ENCODE measurements around the gene HOXD9. TPM values are rescaled to one million over a fixed set of nuclear protein-coding genes. Genes with fewer than 3 reads are reported as not detected.
A peak's percentile ranks its signal among the peaks of the same experiment; 100 is the strongest.

The HOXD9 gene
- total RNA-seq, 1 donor from 2014 or later, result 5.7 TPM

DNA sequence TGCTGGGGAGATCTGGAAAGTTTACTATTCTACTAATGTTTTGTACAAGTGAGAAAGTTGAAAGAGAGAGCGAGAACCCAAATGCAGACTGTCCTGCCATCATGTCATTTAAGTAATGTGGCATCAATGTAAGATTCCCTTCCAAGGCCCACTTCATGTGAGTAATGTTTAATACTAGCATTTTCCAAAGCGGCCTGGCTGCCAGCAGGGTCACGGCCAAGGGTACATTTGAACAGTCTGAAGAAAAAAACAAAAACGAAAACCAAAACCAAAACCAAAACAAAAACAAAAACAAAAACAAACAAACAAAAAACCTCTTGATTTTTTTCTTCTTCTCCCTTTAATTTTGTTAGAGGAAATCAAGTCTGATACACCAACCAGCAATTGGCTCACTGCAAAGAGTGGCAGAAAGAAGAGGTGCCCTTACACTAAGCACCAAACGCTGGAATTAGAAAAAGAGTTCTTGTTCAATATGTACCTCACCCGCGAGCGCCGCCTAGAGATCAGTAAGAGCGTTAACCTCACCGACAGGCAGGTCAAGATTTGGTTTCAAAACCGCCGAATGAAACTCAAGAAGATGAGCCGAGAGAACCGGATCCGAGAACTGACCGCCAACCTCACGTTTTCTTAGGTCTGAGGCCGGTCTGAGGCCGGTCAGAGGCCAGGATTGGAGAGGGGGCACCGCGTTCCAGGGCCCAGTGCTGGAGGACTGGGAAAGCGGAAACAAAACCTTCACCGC is 3.7 kb upstream of the HOXD9 start:
- H3K36me3 ChIP-seq (ENCODE audit: control insufficient read depth in 3 of 3, insufficient read depth in 3 of 3, low read length in 3 of 3), result no peaks in the 10 kb centered on the region
- H3K9ac ChIP-seq (ENCODE audit: low read depth in 1 of 3, low read length in 3 of 3), result no peak overlapping the region
- peaks cover 13 to 16% (median 15%) of the 10 kb centered on the region in 3 donors for H3K4me1 ChIP-seq (ENCODE audit: control insufficient read depth in 3 of 3, insufficient read depth in 3 of 3, low read length in 3 of 3)
- H3K9me3 ChIP-seq (ENCODE audit: control insufficient read depth in 3 of 3, low read length in 3 of 3), result no peaks in the 10 kb centered on the region
- no peak overlapping the region for H3K27ac ChIP-seq (ENCODE audit: low read depth, low read length)
- H3K4me3 ChIP-seq (ENCODE audit: low read length in 3 of 3), result no peak overlapping the region
- H3K27me3 ChIP-seq (ENCODE audit: control insufficient read depth in 3 of 3, insufficient read depth in 3 of 3, low read length in 3 of 3), result peaks cover 86 to 96% (median 95%) of the 10 kb centered on the region in 3 donors

DNA sequence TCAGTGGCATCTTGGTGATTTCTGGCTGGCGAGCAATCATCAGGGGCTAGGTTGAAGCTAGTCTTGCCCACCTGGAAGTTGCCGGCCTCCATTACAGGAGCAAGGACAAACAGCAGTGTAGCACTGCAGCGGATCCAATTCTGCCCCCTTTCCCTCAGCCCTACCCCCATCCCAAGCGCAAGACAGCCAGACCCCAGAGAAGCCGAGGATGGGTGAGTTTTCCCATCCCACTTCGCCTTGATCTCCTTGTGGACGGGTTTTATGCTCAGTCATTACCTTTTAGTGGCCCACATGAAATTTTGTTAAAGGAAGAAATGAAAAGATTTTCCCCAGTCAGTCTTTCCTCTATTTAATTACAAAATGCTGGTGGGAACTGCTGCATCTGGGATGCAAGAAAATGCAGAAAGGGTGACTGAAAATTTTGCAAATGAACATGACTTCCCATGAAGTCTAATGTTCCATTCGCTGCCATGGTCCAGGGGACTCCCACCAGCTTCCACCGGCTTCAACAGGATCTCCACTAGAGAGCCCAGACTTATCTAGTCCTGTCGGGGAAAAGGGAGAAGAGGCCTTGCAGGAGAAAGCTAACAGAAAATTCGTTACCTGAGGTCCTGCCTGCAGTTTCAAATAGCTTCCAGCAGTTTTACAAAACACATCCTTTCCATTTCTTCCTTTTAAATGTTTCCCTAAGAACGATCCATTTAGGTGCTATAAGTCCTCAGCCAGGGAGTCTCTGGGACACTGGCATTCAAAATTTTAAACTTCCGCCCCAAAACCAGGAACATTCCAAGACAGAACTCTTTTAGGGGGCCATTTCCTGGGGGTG is 1.9 kb upstream of the HOXD9 start:
- Histone ChIP-seq H3K9ac (ENCODE audit: low read depth in 1 of 3, low read length in 3 of 3) (no peak overlapping the region), H3K4me3 (ENCODE audit: low read length in 3 of 3) (no peak overlapping the region), H3K27ac (ENCODE audit: low read depth, low read length) (no peak overlapping the region), H3K4me1 (ENCODE audit: control insufficient read depth in 3 of 3, insufficient read depth in 3 of 3, low read length in 3 of 3) (peaks cover 13 to 16% (median 15%) of the 10 kb centered on the region in 3 donors), H3K27me3 (ENCODE audit: control insufficient read depth in 3 of 3, insufficient read depth in 3 of 3, low read length in 3 of 3) (peaks cover 69 to 96% (median 93%) of the 10 kb centered on the region in 3 donors), H3K36me3 (ENCODE audit: control insufficient read depth in 3 of 3, insufficient read depth in 3 of 3, low read length in 3 of 3) (no peaks in the 10 kb centered on the region), H3K9me3 (ENCODE audit: control insufficient read depth in 3 of 3, low read length in 3 of 3) (no peaks in the 10 kb centered on the region)

DNA sequence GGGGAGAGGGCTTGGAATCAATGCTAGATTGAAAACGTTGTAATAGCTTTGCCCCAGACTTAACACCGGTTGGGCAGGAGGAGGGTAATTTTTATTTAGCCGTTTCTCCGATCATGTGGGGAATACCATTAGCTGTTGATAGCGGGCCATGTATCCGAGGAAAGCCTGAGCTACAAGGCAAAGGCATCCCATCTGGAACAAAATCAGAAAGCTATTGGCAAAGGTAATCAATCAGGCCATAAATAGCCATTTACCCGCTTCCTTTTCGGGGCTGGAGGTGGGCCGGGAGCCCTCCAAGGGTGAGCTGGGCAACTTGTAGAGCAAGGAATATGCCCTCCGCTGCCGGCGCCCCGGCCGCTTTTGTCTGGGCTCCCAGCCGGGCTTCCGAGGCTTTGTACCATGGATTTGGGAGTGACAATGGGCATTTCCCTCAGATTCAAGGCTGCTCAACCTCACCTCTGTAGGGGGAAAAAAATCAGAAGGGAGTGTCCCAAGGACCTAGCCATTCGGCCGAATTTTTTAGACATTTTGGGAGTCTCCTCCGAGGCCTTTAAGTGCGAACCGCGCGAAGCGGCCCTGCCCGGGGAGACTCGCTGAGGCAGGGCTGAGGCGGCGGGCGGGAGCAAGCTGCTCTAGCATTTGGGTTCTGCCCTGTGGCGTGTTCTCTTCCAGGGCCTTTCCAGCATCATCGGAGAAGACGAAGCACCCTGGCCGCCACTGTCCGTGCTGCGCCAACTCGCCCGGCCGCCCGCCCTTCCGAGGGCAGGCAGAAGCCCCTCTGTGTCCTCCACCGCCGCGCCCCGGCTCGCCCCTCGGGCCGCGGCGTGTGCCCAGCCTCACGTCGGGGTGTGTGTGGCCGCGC is 1.1 kb upstream of the HOXD9 start:
- H3K9me3 ChIP-seq (ENCODE audit: control insufficient read depth in 3 of 3, low read length in 3 of 3), result no peaks in the 10 kb centered on the region
- H3K4me1 ChIP-seq (ENCODE audit: control insufficient read depth in 3 of 3, insufficient read depth in 3 of 3, low read length in 3 of 3), result peaks cover 13 to 16% (median 15%) of the 10 kb centered on the region in 3 donors
- peaks cover 60 to 93% (median 87%) of the 10 kb centered on the region in 3 donors for H3K27me3 ChIP-seq (ENCODE audit: control insufficient read depth in 3 of 3, insufficient read depth in 3 of 3, low read length in 3 of 3)
- no peaks in the 10 kb centered on the region for H3K36me3 ChIP-seq (ENCODE audit: control insufficient read depth in 3 of 3, insufficient read depth in 3 of 3, low read length in 3 of 3)
- peak overlapping the region; percentile 68 for H3K27ac ChIP-seq (ENCODE audit: low read depth, low read length)
- peak overlapping the region in 2 of 3 donors; percentile 69 for H3K9ac ChIP-seq (ENCODE audit: low read depth in 1 of 3, low read length in 3 of 3)
- H3K4me3 ChIP-seq (ENCODE audit: low read length in 3 of 3), result peak overlapping the region in 2 of 3 donors; percentile 76 to 85

DNA sequence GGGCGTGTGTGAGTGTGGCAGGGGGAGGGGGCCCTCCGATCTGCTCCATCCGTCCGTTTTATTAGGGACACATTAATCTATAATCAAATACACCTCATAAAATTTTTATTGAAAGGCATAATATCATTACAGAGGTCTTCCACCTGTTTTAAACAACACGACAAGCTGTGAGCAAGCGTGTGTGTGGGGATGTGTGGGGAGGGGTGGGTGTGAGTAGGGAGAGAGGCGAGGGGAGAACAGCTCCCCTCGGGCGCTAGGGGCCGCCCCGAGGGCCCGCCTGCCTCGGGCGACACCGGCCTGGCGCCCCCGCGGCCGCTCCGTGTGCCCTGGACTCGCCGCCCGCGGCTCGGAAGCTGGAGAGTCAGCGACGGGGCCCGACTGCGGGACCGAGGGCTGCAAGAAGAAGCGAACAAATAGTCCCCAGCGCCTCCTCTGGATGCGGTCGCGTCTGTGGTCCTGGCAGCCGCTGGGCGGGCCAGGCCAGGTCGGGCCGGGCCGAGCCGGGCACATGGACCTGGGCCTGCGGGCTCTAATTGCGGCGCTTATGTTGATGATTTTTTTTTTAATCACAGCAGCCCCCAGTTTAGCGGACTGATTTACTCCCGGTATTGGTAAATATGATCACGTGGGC is 352 bp upstream of the HOXD9 start:
- Histone ChIP-seq H3K36me3 (ENCODE audit: control insufficient read depth in 3 of 3, insufficient read depth in 3 of 3, low read length in 3 of 3) (no peaks in the 10 kb centered on the region), H3K4me3 (ENCODE audit: low read length in 3 of 3) (peak overlapping the region; percentile 66 to 85 (median 76)), H3K9ac (ENCODE audit: low read depth in 1 of 3, low read length in 3 of 3) (peak overlapping the region; percentile 61 to 69 (median 69)), H3K4me1 (ENCODE audit: control insufficient read depth in 3 of 3, insufficient read depth in 3 of 3, low read length in 3 of 3) (peaks cover 10 to 16% (median 15%) of the 10 kb centered on the region in 3 donors), H3K27me3 (ENCODE audit: control insufficient read depth in 3 of 3, insufficient read depth in 3 of 3, low read length in 3 of 3) (peaks cover 53 to 86% (median 80%) of the 10 kb centered on the region in 3 donors), H3K9me3 (ENCODE audit: control insufficient read depth in 3 of 3, low read length in 3 of 3) (no peaks in the 10 kb centered on the region), H3K27ac (ENCODE audit: low read depth, low read length) (peak overlapping the region; percentile 68)

DNA sequence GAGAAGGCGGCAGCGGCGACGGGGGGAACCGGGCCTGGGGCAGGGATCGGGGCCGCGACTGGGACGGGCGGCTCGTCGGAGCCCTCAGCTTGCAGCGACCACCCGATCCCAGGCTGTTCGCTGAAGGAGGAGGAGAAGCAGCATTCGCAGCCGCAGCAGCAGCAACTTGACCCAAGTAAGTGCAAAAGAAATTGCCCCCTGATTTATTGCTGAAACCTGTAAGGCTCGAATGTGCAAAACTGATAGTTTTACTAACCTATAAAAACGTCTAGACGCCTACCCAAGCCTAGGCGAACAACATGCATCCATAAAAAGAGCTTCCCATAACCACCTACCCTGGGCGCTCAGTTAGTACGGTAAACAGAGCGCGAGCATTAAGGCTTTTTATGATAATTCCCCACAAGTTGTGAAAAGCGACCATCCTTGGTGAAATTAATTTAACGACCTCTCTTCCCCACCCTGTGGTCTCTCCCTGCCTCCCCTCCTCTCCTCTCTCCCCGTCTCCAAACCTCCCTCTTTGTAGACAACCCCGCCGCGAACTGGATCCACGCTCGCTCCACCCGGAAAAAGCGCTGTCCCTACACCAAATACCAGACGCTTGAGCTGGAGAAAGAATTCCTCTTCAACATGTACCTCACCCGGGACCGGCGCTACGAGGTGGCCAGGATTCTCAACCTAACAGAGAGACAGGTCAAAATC is 1.0 kb downstream of the HOXD9 start:
- Histone ChIP-seq H3K36me3 (ENCODE audit: control insufficient read depth in 3 of 3, insufficient read depth in 3 of 3, low read length in 3 of 3) (no peaks in the 10 kb centered on the region), H3K27me3 (ENCODE audit: control insufficient read depth in 3 of 3, insufficient read depth in 3 of 3, low read length in 3 of 3) (peaks cover 45 to 79% (median 77%) of the 10 kb centered on the region in 3 donors), H3K4me3 (ENCODE audit: low read length in 3 of 3) (peak overlapping the region; percentile 60 to 85 (median 76)), H3K9me3 (ENCODE audit: control insufficient read depth in 3 of 3, low read length in 3 of 3) (no peaks in the 10 kb centered on the region), H3K27ac (ENCODE audit: low read depth, low read length) (no peak overlapping the region), H3K4me1 (ENCODE audit: control insufficient read depth in 3 of 3, insufficient read depth in 3 of 3, low read length in 3 of 3) (peaks cover 5 to 18% (median 13%) of the 10 kb centered on the region in 3 donors), H3K9ac (ENCODE audit: low read depth in 1 of 3, low read length in 3 of 3) (peak overlapping the region in 2 of 3 donors; percentile 69)

DNA sequence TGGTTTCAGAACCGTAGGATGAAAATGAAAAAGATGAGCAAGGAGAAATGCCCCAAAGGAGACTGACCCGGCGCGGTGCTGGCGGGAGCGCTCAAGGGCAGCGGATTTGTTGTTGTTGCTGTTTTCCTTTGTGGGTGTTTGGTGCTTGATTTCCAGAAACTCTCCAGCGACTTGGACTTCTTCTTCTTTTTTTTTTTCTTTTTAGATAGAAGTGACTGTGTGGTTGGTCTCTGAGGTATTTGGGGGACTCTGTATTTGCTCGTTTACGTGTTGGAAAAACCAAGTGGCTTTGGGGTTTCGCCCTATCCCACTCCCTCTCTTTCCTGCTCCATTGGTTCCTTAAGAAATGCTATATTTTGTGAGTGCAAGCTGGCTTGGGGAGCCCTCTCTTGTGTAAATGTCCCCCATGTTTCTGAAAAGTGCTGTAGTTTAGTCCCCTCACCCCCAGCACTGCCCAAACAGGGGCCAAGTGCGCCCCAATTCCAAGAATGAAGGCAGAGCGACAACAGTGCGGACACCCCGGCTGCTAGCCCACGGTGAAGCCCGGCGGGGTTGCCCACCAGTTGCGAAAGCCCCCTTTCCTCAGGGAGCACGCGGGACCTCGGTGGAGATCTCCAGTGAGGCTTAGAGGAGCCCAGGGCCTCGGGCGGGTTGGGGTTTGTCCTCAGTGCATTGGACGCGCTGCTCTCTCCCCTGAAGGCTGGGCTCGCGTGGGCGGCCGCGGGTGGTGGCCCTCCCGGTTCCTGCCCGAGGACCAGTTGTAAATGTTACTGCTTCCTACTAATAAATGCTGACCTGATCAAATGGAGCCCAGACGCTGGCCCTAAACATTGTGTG is 1.8 kb downstream of the HOXD9 start:
- Histone ChIP-seq H3K27me3 (ENCODE audit: control insufficient read depth in 3 of 3, insufficient read depth in 3 of 3, low read length in 3 of 3) (peaks cover 39 to 81% (median 77%) of the 10 kb centered on the region in 3 donors), H3K36me3 (ENCODE audit: control insufficient read depth in 3 of 3, insufficient read depth in 3 of 3, low read length in 3 of 3) (no peaks in the 10 kb centered on the region), H3K4me1 (ENCODE audit: control insufficient read depth in 3 of 3, insufficient read depth in 3 of 3, low read length in 3 of 3) (peaks cover 7 to 16% (median 15%) of the 10 kb centered on the region in 3 donors), H3K27ac (ENCODE audit: low read depth, low read length) (no peak overlapping the region), H3K9me3 (ENCODE audit: control insufficient read depth in 3 of 3, low read length in 3 of 3) (no peaks in the 10 kb centered on the region), H3K4me3 (ENCODE audit: low read length in 3 of 3) (peak overlapping the region in 2 of 3 donors; percentile 60 to 85), H3K9ac (ENCODE audit: low read depth in 1 of 3, low read length in 3 of 3) (peak overlapping the region in 1 of 3 donors; percentile 69)

DNA sequence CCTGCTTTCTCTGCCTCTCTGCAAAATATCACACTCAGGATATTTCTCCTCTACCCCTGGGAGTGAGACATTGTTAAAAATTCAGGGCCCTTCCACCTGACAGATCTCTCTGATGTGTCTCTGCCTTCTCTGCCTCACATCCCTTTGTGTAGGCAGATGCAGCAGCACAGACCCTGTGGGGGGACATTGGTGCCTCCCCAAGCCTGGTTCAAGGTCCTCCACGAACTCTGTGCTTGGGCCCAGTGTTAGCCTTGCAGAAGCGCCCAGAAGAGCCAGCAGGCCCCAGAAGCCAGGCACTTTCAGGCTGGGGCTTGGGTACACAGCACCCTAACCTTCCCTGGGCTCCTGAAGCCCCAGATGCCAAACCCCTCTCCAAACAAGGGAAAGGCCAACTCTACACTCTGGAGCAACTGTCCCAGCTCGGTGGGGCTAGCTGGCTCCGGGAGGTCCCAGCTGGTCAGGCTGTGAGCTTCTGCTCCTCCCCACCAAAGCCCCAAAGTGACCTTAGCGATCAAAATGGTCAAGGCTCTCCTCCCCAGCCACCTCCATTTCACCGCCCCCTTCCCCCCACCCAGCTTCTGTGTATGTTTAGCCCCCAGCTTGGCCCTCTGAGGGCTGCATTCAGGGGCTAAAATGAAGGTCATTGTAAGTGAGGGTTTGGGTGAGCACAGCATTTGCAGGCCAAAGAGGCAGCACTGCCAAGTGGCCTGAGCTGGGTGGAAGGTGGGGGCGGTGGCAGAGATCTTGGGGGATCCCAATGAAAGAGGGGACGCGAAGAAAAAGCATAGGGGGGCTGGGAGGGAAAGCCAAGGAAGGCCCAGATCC is 2.6 kb downstream of the HOXD9 start:
- Histone ChIP-seq H3K9me3 (ENCODE audit: control insufficient read depth in 3 of 3, low read length in 3 of 3) (no peaks in the 10 kb centered on the region), H3K9ac (ENCODE audit: low read depth in 1 of 3, low read length in 3 of 3) (no peak overlapping the region), H3K4me1 (ENCODE audit: control insufficient read depth in 3 of 3, insufficient read depth in 3 of 3, low read length in 3 of 3) (peaks cover 7 to 16% (median 15%) of the 10 kb centered on the region in 3 donors), H3K36me3 (ENCODE audit: control insufficient read depth in 3 of 3, insufficient read depth in 3 of 3, low read length in 3 of 3) (no peaks in the 10 kb centered on the region), H3K4me3 (ENCODE audit: low read length in 3 of 3) (no peak overlapping the region), H3K27ac (ENCODE audit: low read depth, low read length) (no peak overlapping the region), H3K27me3 (ENCODE audit: control insufficient read depth in 3 of 3, insufficient read depth in 3 of 3, low read length in 3 of 3) (peaks cover 31 to 76% (median 70%) of the 10 kb centered on the region in 3 donors)

DNA sequence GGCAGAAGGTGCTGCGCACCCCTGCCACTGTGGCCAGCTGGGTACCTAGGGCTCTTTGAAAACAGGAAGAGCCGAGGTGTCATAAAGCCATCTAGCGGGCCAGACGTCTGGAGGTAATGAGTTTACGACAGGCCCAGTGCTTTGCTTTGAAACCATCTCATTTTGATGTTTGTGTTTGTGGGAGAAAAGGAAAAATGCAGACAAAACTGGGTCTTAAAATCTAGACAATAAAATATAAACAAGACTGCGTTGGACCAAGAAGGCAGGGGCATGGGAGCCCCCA is 3.2 kb downstream of the HOXD9 start:
- peaks cover 27 to 71% (median 68%) of the 10 kb centered on the region in 3 donors for H3K27me3 ChIP-seq (ENCODE audit: control insufficient read depth in 3 of 3, insufficient read depth in 3 of 3, low read length in 3 of 3)
- H3K36me3 ChIP-seq (ENCODE audit: control insufficient read depth in 3 of 3, insufficient read depth in 3 of 3, low read length in 3 of 3), result no peaks in the 10 kb centered on the region

More for the DNA sequence above, 3.2 kb downstream of the HOXD9 start:
- Histone ChIP-seq H3K4me1 (ENCODE audit: control insufficient read depth in 3 of 3, insufficient read depth in 3 of 3, low read length in 3 of 3) (peaks cover 7 to 16% (median 15%) of the 10 kb centered on the region in 3 donors), H3K4me3 (ENCODE audit: low read length in 3 of 3) (no peak overlapping the region), H3K27ac (ENCODE audit: low read depth, low read length) (no peak overlapping the region), H3K9me3 (ENCODE audit: control insufficient read depth in 3 of 3, low read length in 3 of 3) (no peaks in the 10 kb centered on the region), H3K9ac (ENCODE audit: low read depth in 1 of 3, low read length in 3 of 3) (no peak overlapping the region)

Measured in skeletal muscle tissue (tissue), 4 donors.